Measurements from ENCODE around the gene PRKN.
A peak's percentile ranks its signal among the peaks of the same experiment; 100 is the strongest.

The PRKN gene

GRCh38 chr6:162733489-162733888 is 5.9 kb upstream of the PRKN start:
- Histone ChIP-seq H3K27ac (ENCODE audit: insufficient read depth, low read depth, low read length, poor library complexity, severe bottlenecking) (no peak overlapping the region), H3K4me3 (ENCODE audit: insufficient read depth, low read depth, low read length) (no peak overlapping the region), H3K27me3 (ENCODE audit: control insufficient read depth, insufficient read depth, low read length, poor library complexity, severe bottlenecking) (no peaks in the 10 kb centered on the region), H3K36me3 (ENCODE audit: control insufficient read depth, insufficient read depth, low read length) (no peaks in the 10 kb centered on the region), H3K9me3 (ENCODE audit: control insufficient read depth, low read length) (no peaks in the 10 kb centered on the region), H3K4me1 (ENCODE audit: control insufficient read depth, insufficient read depth, low read length) (peaks cover under 1% of the 10 kb centered on the region)
- 77 to 78% methylated on average over 4 of the region's 4 CpGs for WGBS, 2 experiments

DNA sequence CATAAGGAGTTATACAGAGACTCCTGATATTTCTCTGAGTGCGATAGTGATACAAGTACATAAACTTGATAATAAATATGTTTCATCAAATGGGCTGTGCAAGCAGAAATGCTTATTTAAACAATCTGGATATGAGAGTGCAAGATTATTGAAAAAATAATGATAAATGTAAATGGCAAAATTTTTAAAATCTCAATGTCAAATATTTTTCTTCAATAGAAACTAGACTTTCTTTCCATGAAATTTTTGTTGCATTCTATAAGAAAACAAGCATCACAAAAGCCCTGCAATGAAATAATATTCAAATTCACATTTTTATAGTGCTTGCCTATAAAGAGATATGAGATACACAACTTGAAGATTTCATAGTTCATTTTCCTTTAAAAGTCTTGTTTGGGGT is 2.9 kb upstream of the PRKN start:
- Histone ChIP-seq H3K36me3 (ENCODE audit: control insufficient read depth, insufficient read depth, low read length) (no peaks in the 10 kb centered on the region), H3K9me3 (ENCODE audit: control insufficient read depth, low read length) (no peaks in the 10 kb centered on the region), H3K27ac (ENCODE audit: insufficient read depth, low read depth, low read length, poor library complexity, severe bottlenecking) (no peak overlapping the region), H3K4me3 (ENCODE audit: insufficient read depth, low read depth, low read length) (no peak overlapping the region), H3K27me3 (ENCODE audit: control insufficient read depth, insufficient read depth, low read length, poor library complexity, severe bottlenecking) (peaks cover 9% of the 10 kb centered on the region), H3K4me1 (ENCODE audit: control insufficient read depth, insufficient read depth, low read length) (peaks cover 6% of the 10 kb centered on the region)
- no CpG with 5 or more reads among the region's 1 CpG for WGBS, 2 experiments

- Histone ChIP-seq H3K36me3 (ENCODE audit: control insufficient read depth, insufficient read depth, low read length) (no peaks in the 10 kb centered on the region), H3K27me3 (ENCODE audit: control insufficient read depth, insufficient read depth, low read length, poor library complexity, severe bottlenecking) (peaks cover 9% of the 10 kb centered on the region), H3K9me3 (ENCODE audit: control insufficient read depth, low read length) (no peaks in the 10 kb centered on the region), H3K4me3 (ENCODE audit: insufficient read depth, low read depth, low read length) (no peak overlapping the region), H3K27ac (ENCODE audit: insufficient read depth, low read depth, low read length, poor library complexity, severe bottlenecking) (no peak overlapping the region), H3K4me1 (ENCODE audit: control insufficient read depth, insufficient read depth, low read length) (peaks cover 6% of the 10 kb centered on the region)
- WGBS, 2 experiments = 94 to 100% methylated on average over 1 of the region's 1 CpG
Observed at GRCh38 chr6:162728706-162729105, 1.1 kb upstream of the PRKN start.

DNA sequence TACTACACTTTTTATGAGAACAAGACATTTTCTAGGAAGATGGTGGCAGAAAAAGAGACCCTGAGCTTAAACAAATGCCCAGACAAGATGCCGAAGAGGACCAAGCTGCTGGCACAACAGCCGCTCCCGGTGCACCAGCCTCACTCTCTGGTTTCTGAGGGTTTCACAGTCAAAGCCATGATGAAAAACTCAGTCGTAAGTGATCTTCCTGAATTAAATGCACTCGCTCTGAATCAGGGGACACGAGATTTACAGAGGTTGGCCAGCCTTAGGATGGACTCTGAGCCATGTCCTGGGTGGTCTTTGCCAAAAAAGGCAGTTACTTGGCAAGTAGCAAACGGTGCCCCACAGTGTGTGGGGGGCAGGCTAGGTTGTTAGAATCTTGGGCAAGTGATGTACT is 631 bp upstream of the PRKN start:
- Histone ChIP-seq H3K27me3 (ENCODE audit: control insufficient read depth, insufficient read depth, low read length, poor library complexity, severe bottlenecking) (peaks cover 9% of the 10 kb centered on the region), H3K4me3 (ENCODE audit: insufficient read depth, low read depth, low read length) (no peak overlapping the region), H3K9me3 (ENCODE audit: control insufficient read depth, low read length) (no peaks in the 10 kb centered on the region), H3K4me1 (ENCODE audit: control insufficient read depth, insufficient read depth, low read length) (peaks cover 6% of the 10 kb centered on the region), H3K36me3 (ENCODE audit: control insufficient read depth, insufficient read depth, low read length) (no peaks in the 10 kb centered on the region), H3K27ac (ENCODE audit: insufficient read depth, low read depth, low read length, poor library complexity, severe bottlenecking) (peak overlapping the region; percentile 76)
- WGBS, 2 experiments = 79% methylated on average over 7 of the region's 7 CpGs

- no peaks in the 10 kb centered on the region for H3K36me3 ChIP-seq (ENCODE audit: control insufficient read depth, insufficient read depth, low read length)
- no peak overlapping the region for H3K27ac ChIP-seq (ENCODE audit: insufficient read depth, low read depth, low read length, poor library complexity, severe bottlenecking)
- peak overlapping the region; percentile 79 for H3K4me3 ChIP-seq (ENCODE audit: insufficient read depth, low read depth, low read length)
- no peaks in the 10 kb centered on the region for H3K9me3 ChIP-seq (ENCODE audit: control insufficient read depth, low read length)
- peaks cover 6% of the 10 kb centered on the region for H3K4me1 ChIP-seq (ENCODE audit: control insufficient read depth, insufficient read depth, low read length)
- WGBS, 2 experiments = 20 to 21% methylated on average over 13 of the region's 13 CpGs
- H3K27me3 ChIP-seq (ENCODE audit: control insufficient read depth, insufficient read depth, low read length, poor library complexity, severe bottlenecking) = peaks cover 9% of the 10 kb centered on the region
Observed at GRCh38 chr6:162726947-162727321, 632 bp downstream of the PRKN start.

- H3K4me3 ChIP-seq (ENCODE audit: insufficient read depth, low read depth, low read length) = no peak overlapping the region
Observed at GRCh38 chr6:162722633-162723032, 4.9 kb downstream of the PRKN start.

DNA sequence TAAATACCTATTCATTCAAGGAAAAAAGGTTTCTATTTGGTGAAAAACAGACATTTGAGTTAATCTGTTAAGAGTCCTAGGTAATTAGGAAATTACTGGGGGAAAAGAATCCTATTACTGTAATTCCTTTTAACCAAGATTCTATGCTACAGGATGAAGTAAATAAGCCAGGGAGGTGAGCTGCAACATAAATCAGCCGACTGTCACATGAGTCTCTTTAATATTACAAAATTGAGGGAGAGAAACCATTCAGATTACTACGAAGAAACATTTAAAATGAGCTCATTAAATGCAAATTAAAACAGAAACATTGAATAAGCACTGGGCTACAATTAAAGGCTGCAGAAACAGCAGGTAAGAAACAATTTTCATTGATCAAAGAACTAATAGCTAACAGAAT is 5.3 kb downstream of the PRKN start:
- Histone ChIP-seq H3K4me3 (ENCODE audit: insufficient read depth, low read depth, low read length) (no peak overlapping the region), H3K4me1 (ENCODE audit: control insufficient read depth, insufficient read depth, low read length) (no peaks in the 10 kb centered on the region), H3K36me3 (ENCODE audit: control insufficient read depth, insufficient read depth, low read length) (no peaks in the 10 kb centered on the region), H3K27ac (ENCODE audit: insufficient read depth, low read depth, low read length, poor library complexity, severe bottlenecking) (no peak overlapping the region), H3K27me3 (ENCODE audit: control insufficient read depth, insufficient read depth, low read length, poor library complexity, severe bottlenecking) (peaks cover 9% of the 10 kb centered on the region), H3K9me3 (ENCODE audit: control insufficient read depth, low read length) (no peaks in the 10 kb centered on the region)
- WGBS, 2 experiments = 93 to 94% methylated on average over 2 of the region's 2 CpGs

More at GRCh38 chr6:162722633-162723032, 4.9 kb downstream of the PRKN start:
- H3K36me3 ChIP-seq (ENCODE audit: control insufficient read depth, insufficient read depth, low read length) = no peaks in the 10 kb centered on the region
- no peaks in the 10 kb centered on the region for H3K9me3 ChIP-seq (ENCODE audit: control insufficient read depth, low read length)
- WGBS, 2 experiments = no CpG with 5 or more reads among the region's 1 CpG
- no peak overlapping the region for H3K27ac ChIP-seq (ENCODE audit: insufficient read depth, low read depth, low read length, poor library complexity, severe bottlenecking)
- H3K27me3 ChIP-seq (ENCODE audit: control insufficient read depth, insufficient read depth, low read length, poor library complexity, severe bottlenecking) = peaks cover 9% of the 10 kb centered on the region
- H3K4me1 ChIP-seq (ENCODE audit: control insufficient read depth, insufficient read depth, low read length) = no peaks in the 10 kb centered on the region

DNA sequence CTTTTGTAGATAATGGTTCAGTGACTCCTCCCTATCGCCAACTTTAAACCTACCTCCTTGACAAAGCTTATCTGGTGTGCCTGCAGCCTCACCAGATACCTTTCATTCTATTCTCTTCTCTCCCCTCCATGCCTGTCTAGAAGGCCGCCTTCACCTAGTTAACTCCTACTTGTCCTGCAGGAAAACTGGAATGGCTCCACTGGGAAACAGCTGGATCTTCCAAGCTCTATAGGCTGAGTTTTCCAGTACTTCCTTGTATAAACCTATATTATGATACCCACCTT is 6.2 kb downstream of the PRKN start:
- Histone ChIP-seq H3K27ac (ENCODE audit: insufficient read depth, low read depth, low read length, poor library complexity, severe bottlenecking) (no peak overlapping the region), H3K4me1 (ENCODE audit: control insufficient read depth, insufficient read depth, low read length) (no peaks in the 10 kb centered on the region), H3K4me3 (ENCODE audit: insufficient read depth, low read depth, low read length) (no peak overlapping the region), H3K36me3 (ENCODE audit: control insufficient read depth, insufficient read depth, low read length) (no peaks in the 10 kb centered on the region), H3K27me3 (ENCODE audit: control insufficient read depth, insufficient read depth, low read length, poor library complexity, severe bottlenecking) (peaks cover under 1% of the 10 kb centered on the region), H3K9me3 (ENCODE audit: control insufficient read depth, low read length) (no peaks in the 10 kb centered on the region)
- 86 to 96% methylated on average over 2 of the region's 2 CpGs for WGBS, 2 experiments

DNA sequence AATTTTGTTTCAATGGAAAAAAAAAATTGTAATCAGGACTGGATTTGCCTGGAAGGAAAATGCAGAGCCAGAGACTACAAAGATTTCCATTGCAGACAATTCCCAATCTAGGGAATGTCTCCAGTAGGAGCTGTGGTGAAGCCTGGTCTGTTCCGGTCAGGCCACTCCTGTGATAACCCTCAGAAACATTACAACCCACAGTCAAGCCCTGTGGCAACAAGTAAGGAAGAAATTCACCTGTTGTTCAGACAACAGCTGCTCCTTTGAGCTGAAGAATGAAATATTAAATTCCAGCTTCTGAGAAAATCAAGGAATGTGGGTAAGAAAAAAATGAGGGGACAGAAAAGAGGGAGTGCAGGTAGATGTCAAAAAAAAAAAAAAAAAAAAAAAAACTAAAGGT is 8.0 kb downstream of the PRKN start:
- 90 to 100% methylated on average over 1 of the region's 1 CpG for WGBS, 2 experiments
- no peaks in the 10 kb centered on the region for H3K36me3 ChIP-seq (ENCODE audit: control insufficient read depth, insufficient read depth, low read length)

GRCh38 chr6:162715601-162716000 is 12.0 kb downstream of the PRKN start:
- H3K27me3 ChIP-seq (ENCODE audit: control insufficient read depth, insufficient read depth, low read length, poor library complexity, severe bottlenecking) = no peaks in the 10 kb centered on the region
- no peak overlapping the region for H3K4me3 ChIP-seq (ENCODE audit: insufficient read depth, low read depth, low read length)
- no peak overlapping the region for H3K27ac ChIP-seq (ENCODE audit: insufficient read depth, low read depth, low read length, poor library complexity, severe bottlenecking)
- no peaks in the 10 kb centered on the region for H3K36me3 ChIP-seq (ENCODE audit: control insufficient read depth, insufficient read depth, low read length)
- WGBS, 2 experiments = 94% methylated on average over 6 of the region's 6 CpGs
- H3K4me1 ChIP-seq (ENCODE audit: control insufficient read depth, insufficient read depth, low read length) = peaks cover 13% of the 10 kb centered on the region
- H3K9me3 ChIP-seq (ENCODE audit: control insufficient read depth, low read length) = no peaks in the 10 kb centered on the region

More for the DNA sequence above, 8.0 kb downstream of the PRKN start:
- Histone ChIP-seq H3K27ac (ENCODE audit: insufficient read depth, low read depth, low read length, poor library complexity, severe bottlenecking) (no peak overlapping the region), H3K4me3 (ENCODE audit: insufficient read depth, low read depth, low read length) (no peak overlapping the region), H3K9me3 (ENCODE audit: control insufficient read depth, low read length) (no peaks in the 10 kb centered on the region), H3K4me1 (ENCODE audit: control insufficient read depth, insufficient read depth, low read length) (peaks cover 6% of the 10 kb centered on the region), H3K27me3 (ENCODE audit: control insufficient read depth, insufficient read depth, low read length, poor library complexity, severe bottlenecking) (no peaks in the 10 kb centered on the region)
